PC-3 (cell line): ENCODE results near the gene RIPK3. TPM values are rescaled to one million over a fixed set of nuclear protein-coding genes. Genes with fewer than 3 reads are reported as not detected.

Source experiments
- ATAC-seq: fragments of 200-7000 bp; cut with Tn5 transposase; 2 replicates; pipeline ENCODE4 v1.9.1; 2020; ENCODE audit warnings: mild to moderate bottlenecking, moderate library complexity
- BruUV-seq: library from RNA; stranded (reverse); fragments of 400-500 nt; replicated peaks from 2 replicates; lab custom pipeline; 2021; lab: Mats Ljungman, UMichigan
- CTCF ChIA-PET: fragments of 300-600 bp; sonication (Branson Sonifier 250); formaldehyde crosslinking; loops from one replicate; lab custom pipeline; 2022; ENCODE audit warnings: antibody characterized with exemption; lab: Charles Lee
- POLR2A ChIA-PET: fragments of 300-600 bp; sonication (Branson Sonifier 250); formaldehyde crosslinking; loops from one replicate; lab custom pipeline; 2022; ENCODE audit warnings: antibody characterized with exemption; ENCODE audit not compliant: unreplicated experiment; lab: Charles Lee
- DNase-seq: peaks from one replicate; pipeline ENCODE4 v3.0.0-alpha.2; 2015
- H2AFZ ChIP-seq: fragments of 300-600 bp; sonication (generic); 2 replicates; pipeline ENCODE4 v1.6.0; 2016; ENCODE audit warnings: antibody characterized with exemption, low read length
- H3F3A ChIP-seq: fragments of 300-600 bp; sonication (generic); one replicate; pipeline ENCODE4 v1.6.0; 2017; ENCODE audit warnings: antibody characterized with exemption, low read length, control low read depth, mild to moderate bottlenecking; ENCODE audit not compliant: unreplicated experiment
- H3K27ac ChIP-seq: fragments of 300-600 bp; sonication (generic); 2 replicates; pipeline ENCODE4 v1.5.1; 2016; ENCODE audit warnings: mild to moderate bottlenecking, low read length
- H3K27me3 ChIP-seq: fragments of 300-600 bp; sonication (generic); 2 replicates; pipeline ENCODE4 v1.6.1; 2016; ENCODE audit warnings: low read length, mixed read lengths
- H3K36me3 ChIP-seq: fragments of 300-600 bp; sonication (generic); 2 replicates; pipeline ENCODE4 v1.6.1; 2016; ENCODE audit warnings: low read depth, mixed run types, low read length, mixed read lengths
- H3K4me1 ChIP-seq: fragments of 300-600 bp; sonication (generic); 2 replicates; pipeline ENCODE4 v1.5.1; 2016; ENCODE audit warnings: low read length; ENCODE audit not compliant: insufficient read depth
- H3K4me2 ChIP-seq: fragments of 300-600 bp; sonication (generic); 2 replicates; pipeline ENCODE4 v1.6.0; 2016; ENCODE audit warnings: low read length
- H3K4me3 ChIP-seq: fragments of 300-600 bp; sonication (generic); 2 replicates; pipeline ENCODE4 v1.5.1; 2016; ENCODE audit warnings: mild to moderate bottlenecking, low read length, mixed read lengths
- H3K79me2 ChIP-seq: fragments of 300-600 bp; sonication (generic); 2 replicates; pipeline ENCODE4 v1.6.1; 2017; ENCODE audit warnings: low read length, mixed read lengths
- H3K9ac ChIP-seq: fragments of 300-600 bp; sonication (generic); 2 replicates; pipeline ENCODE4 v1.6.0; 2016; ENCODE audit warnings: mild to moderate bottlenecking, low read length
- H3K9me2 ChIP-seq: fragments of 300-600 bp; sonication (generic); replicated peaks from 2 replicates; pipeline ENCODE4 v1.6.1; 2016; ENCODE audit warnings: mixed run types, low read length, mixed read lengths
- H3K9me3 ChIP-seq: fragments of 300-600 bp; sonication (generic); 2 replicates; pipeline ENCODE4 v1.6.1; 2016; ENCODE audit warnings: low read length, mixed read lengths
- H4K20me1 ChIP-seq: fragments of 300-600 bp; sonication (generic); 2 replicates; pipeline ENCODE4 v1.6.1; 2016; ENCODE audit warnings: low read length, mixed read lengths
- EZH2 ChIP-seq: fragments of 300-600 bp; sonication (generic); IDR thresholded peaks from one replicate; pipeline ENCODE4 v1.6.1; 2017; ENCODE audit warnings: antibody characterized with exemption, mild to moderate bottlenecking, low read length; ENCODE audit not compliant: unreplicated experiment
- EZH2phosphoT487 ChIP-seq: fragments of 300-600 bp; sonication (generic); IDR thresholded peaks from 2 replicates; pipeline ENCODE4 v1.6.1; 2018; ENCODE audit warnings: mild to moderate bottlenecking, antibody characterized with exemption, low read length, borderline replicate concordance
- intact Hi-C: fragments of 100-400 bp; cut with micrococcal nuclease; formaldehyde crosslinking; loops from 2 replicates; pipeline ENCODE4 v1.9.0; 2023
- total RNA-seq: library from RNA; depleted of rRNA; stranded (reverse); fragments of >200 nt; gene quantifications from 2 replicates; pipeline ENCODE4 v1.2.3, GENCODE V29; 2014
- TF ChIP-seq, protein P1 (sequence below): fragments of 300-600 bp; sonication (generic); conservative IDR thresholded peaks from 2 replicates; pipeline ENCODE4 v1.5.1; 2017; ENCODE audit warnings: antibody characterized with exemption, low read depth, mild to moderate bottlenecking, low read length

Gene RIPK3
- total RNA-seq, 1 experiment from 2014 or later, result not detected

DNA sequence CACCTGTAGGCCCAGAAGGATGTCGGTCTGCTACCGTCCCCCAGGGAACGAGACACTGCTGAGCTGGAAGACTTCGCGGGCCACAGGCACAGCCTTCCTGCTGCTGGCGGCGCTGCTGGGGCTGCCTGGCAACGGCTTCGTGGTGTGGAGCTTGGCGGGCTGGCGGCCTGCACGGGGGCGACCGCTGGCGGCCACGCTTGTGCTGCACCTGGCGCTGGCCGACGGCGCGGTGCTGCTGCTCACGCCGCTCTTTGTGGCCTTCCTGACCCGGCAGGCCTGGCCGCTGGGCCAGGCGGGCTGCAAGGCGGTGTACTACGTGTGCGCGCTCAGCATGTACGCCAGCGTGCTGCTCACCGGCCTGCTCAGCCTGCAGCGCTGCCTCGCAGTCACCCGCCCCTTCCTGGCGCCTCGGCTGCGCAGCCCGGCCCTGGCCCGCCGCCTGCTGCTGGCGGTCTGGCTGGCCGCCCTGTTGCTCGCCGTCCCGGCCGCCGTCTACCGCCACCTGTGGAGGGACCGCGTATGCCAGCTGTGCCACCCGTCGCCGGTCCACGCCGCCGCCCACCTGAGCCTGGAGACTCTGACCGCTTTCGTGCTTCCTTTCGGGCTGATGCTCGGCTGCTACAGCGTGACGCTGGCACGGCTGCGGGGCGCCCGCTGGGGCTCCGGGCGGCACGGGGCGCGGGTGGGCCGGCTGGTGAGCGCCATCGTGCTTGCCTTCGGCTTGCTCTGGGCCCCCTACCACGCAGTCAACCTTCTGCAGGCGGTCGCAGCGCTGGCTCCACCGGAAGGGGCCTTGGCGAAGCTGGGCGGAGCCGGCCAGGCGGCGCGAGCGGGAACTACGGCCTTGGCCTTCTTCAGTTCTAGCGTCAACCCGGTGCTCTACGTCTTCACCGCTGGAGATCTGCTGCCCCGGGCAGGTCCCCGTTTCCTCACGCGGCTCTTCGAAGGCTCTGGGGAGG is 28.9 kb downstream of the RIPK3 start, which contains the start of gene LTB4R:
TSS of gene LTB4R (plus strand) at position 857 of the 959 bp plus-strand sequence. CDS start 4,150 bp downstream, outside the sequence.
- TF ChIP-seq EZH2phosphoT487 (no peak), EZH2 (no peak)
- TF ChIP-seq, protein P1, sequence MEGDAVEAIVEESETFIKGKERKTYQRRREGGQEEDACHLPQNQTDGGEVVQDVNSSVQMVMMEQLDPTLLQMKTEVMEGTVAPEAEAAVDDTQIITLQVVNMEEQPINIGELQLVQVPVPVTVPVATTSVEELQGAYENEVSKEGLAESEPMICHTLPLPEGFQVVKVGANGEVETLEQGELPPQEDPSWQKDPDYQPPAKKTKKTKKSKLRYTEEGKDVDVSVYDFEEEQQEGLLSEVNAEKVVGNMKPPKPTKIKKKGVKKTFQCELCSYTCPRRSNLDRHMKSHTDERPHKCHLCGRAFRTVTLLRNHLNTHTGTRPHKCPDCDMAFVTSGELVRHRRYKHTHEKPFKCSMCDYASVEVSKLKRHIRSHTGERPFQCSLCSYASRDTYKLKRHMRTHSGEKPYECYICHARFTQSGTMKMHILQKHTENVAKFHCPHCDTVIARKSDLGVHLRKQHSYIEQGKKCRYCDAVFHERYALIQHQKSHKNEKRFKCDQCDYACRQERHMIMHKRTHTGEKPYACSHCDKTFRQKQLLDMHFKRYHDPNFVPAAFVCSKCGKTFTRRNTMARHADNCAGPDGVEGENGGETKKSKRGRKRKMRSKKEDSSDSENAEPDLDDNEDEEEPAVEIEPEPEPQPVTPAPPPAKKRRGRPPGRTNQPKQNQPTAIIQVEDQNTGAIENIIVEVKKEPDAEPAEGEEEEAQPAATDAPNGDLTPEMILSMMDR, result no peak
- Histone ChIP-seq H3K9me2 (no peaks in the 10 kb centered on the region), H3K9ac (no peak within 1 kb of the TSS), H3F3A (no peaks in the 10 kb centered on the region), H3K79me2 (no peaks in the 10 kb centered on the region), H3K9me3 (no peaks in the 10 kb centered on the region), H2AFZ (no peak within 1 kb of the TSS), H3K4me1 (peaks cover 9% of the 10 kb centered on the region), H3K27me3 (no peaks in the 10 kb centered on the region), H4K20me1 (no peaks in the 10 kb centered on the region), H3K4me2 (no peak within 1 kb of the TSS), H3K36me3 (peaks cover 15% of the 10 kb centered on the region; the same call in 1 of the 2 replicates), H3K27ac (no peak within 1 kb of the TSS), H3K4me3 (no peak within 1 kb of the TSS)
- ChIA-PET POLR2A (no interaction called here), CTCF (no interaction called here)
- intact Hi-C loops, result no loop called here
- DNase-seq (no peak), ATAC-seq (no peak)
- no TSS peak for BruUV-seq

DNA sequence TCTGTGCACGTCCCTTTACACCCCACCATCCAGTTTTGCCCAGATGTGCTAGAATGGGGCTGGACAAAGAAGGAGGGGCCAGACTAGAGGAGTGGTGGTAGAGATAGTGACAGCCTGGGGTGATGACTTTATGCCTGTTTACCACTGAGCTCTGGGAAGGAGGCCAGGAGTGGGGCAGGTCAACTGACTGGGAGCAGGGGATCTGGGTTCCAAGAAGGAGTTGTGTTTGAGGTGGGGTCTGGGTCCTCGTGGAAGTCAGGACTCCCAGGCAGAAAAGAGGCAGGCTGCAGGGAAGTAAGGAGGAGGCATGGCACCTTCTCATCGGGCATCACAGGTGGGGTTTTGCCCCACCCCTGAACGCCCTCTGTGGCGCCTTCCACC is 29.5 kb downstream of the RIPK3 start:
- CTCF ChIA-PET, result no interaction called here
- H3K4me3 ChIP-seq, result no peak overlapping the region
- no peak overlapping the region for H3K4me2 ChIP-seq
- no peak for ATAC-seq
- intact Hi-C loops, result no loop called here
- H3K36me3 ChIP-seq, result peaks cover 20% of the 10 kb centered on the region; the same call in 1 of the 2 replicates
- peaks cover 9% of the 10 kb centered on the region for H3K4me1 ChIP-seq
- POLR2A ChIA-PET, result no interaction called here
- no peaks in the 10 kb centered on the region for H3F3A ChIP-seq
- no peaks in the 10 kb centered on the region for H3K79me2 ChIP-seq
- H4K20me1 ChIP-seq, result no peaks in the 10 kb centered on the region
- no peaks in the 10 kb centered on the region for H3K9me3 ChIP-seq
- no peaks in the 10 kb centered on the region for H3K27me3 ChIP-seq
- no peak overlapping the region for H3K27ac ChIP-seq
- no TSS peak for BruUV-seq
- DNase-seq, result no peak
- no peak overlapping the region for H3K9ac ChIP-seq
- H2AFZ ChIP-seq, result no peak overlapping the region
- no peaks in the 10 kb centered on the region for H3K9me2 ChIP-seq
- TF ChIP-seq EZH2phosphoT487 (no peak), EZH2 (no peak)
- TF ChIP-seq, protein P1, result no peak
